PFSK-1 (cell line): ENCODE measurements around the gene UGT1A7.

Experiments used
- FOXP2 ChIP-seq: optimal IDR thresholded peaks from 2 replicates; pipeline ENCODE3; 2011; ENCODE audit warnings: borderline replicate concordance, control low read depth, inconsistent platforms; ENCODE audit not compliant: insufficient read depth; ENCODE audit errors: extremely low read length, extremely low read depth
- POLR2AphosphoS5 ChIP-seq: IDR thresholded peaks from 2 replicates; pipeline ENCODE4 v1.6.1; 2012; ENCODE audit warnings: low read depth, mild to moderate bottlenecking, control low read depth, low read length, moderate library complexity
- REST ChIP-seq, 2 experiments: IDR thresholded peaks; 2 replicates each; pipeline versions ENCODE4 v1.6.1 to v1.8.0; 2011 to 2012; ENCODE audit warnings: low read depth in 2 of 2, low read length in 2 of 2, control low read depth in 1 of 2, inconsistent platforms in 1 of 2, mild to moderate bottlenecking in 1 of 2, moderate library complexity in 1 of 2; ENCODE audit not compliant: insufficient read depth in 1 of 2
- SIN3A ChIP-seq: IDR thresholded peaks from 2 replicates; pipeline ENCODE4 v1.6.1; 2012; ENCODE audit warnings: mild to moderate bottlenecking, low read length, moderate library complexity, borderline replicate concordance; ENCODE audit not compliant: insufficient read depth
- TAF1 ChIP-seq: IDR thresholded peaks from 2 replicates; pipeline ENCODE4 v1.6.1; 2012; ENCODE audit warnings: low read length, control low read depth, borderline replicate concordance; ENCODE audit not compliant: insufficient read depth

The UGT1A7 gene

GRCh38 chr2:233651430-233651829, 30.3 kb upstream of the UGT1A7 start:
- no peak for TF ChIP-seq POLR2AphosphoS5
- no peak for TF ChIP-seq REST (IDR thresholded peaks at IDR 0.05; ENCODE audit: insufficient read depth in 1 of 2, low read depth in 2 of 2, low read length in 2 of 2)
- TF ChIP-seq FOXP2: no peak
- no peak for TF ChIP-seq TAF1
- TF ChIP-seq SIN3A: no peak

- TF ChIP-seq TAF1: no peak
- TF ChIP-seq SIN3A: no peak
- TF ChIP-seq REST (IDR thresholded peaks at IDR 0.05; ENCODE audit: insufficient read depth in 1 of 2, low read depth in 2 of 2, low read length in 2 of 2): no peak
- TF ChIP-seq POLR2AphosphoS5: no peak
- TF ChIP-seq FOXP2: no peak
Observed at GRCh38 chr2:233654501-233654900, 27.2 kb upstream of the UGT1A7 start.

GRCh38 chr2:233655043-233655442, 26.7 kb upstream of the UGT1A7 start:
- TF ChIP-seq SIN3A (no peak), REST (IDR thresholded peaks at IDR 0.05; ENCODE audit: insufficient read depth in 1 of 2, low read depth in 2 of 2, low read length in 2 of 2) (no peak), FOXP2 (no peak), TAF1 (no peak), POLR2AphosphoS5 (no peak)

GRCh38 chr2:233656443-233656842, 25.3 kb upstream of the UGT1A7 start:
- no peak for TF ChIP-seq SIN3A
- no peak for TF ChIP-seq TAF1
- TF ChIP-seq REST (IDR thresholded peaks at IDR 0.05; ENCODE audit: insufficient read depth in 1 of 2, low read depth in 2 of 2, low read length in 2 of 2): no peak
- no peak for TF ChIP-seq FOXP2
- no peak for TF ChIP-seq POLR2AphosphoS5

- TF ChIP-seq FOXP2: no peak
- no peak for TF ChIP-seq TAF1
- no peak for TF ChIP-seq REST (IDR thresholded peaks at IDR 0.05; ENCODE audit: insufficient read depth in 1 of 2, low read depth in 2 of 2, low read length in 2 of 2)
- no peak for TF ChIP-seq POLR2AphosphoS5
- no peak for TF ChIP-seq SIN3A
Observed at GRCh38 chr2:233658610-233659009, 23.1 kb upstream of the UGT1A7 start.
